Sigmoid colon (tissue), 7 donors: Measurements from ENCODE around the gene PRRT3. TPM values are rescaled to one million over a fixed set of nuclear protein-coding genes. Genes with fewer than 3 reads are reported as not detected.
A peak's percentile ranks its signal among the peaks of the same experiment; 100 is the strongest.

Source experiments
- DNase-seq: peaks from one replicate; pipeline ENCODE4 v3.0.0-alpha.2; 2019
- H3K27ac ChIP-seq, 4 donors: fragments of 200-600 bp; sonication (generic); one replicate each; pipeline ENCODE4 v1.5.1; 2016 to 2019; ENCODE audit warnings: mild to moderate bottlenecking in 1 of 4
- H3K27me3 ChIP-seq, 3 donors: fragments of 200-600 bp; sonication (generic); one replicate each; pipeline ENCODE4 v1.5.1; 2019; ENCODE audit warnings: mild to moderate bottlenecking in 1 of 3
- H3K36me3 ChIP-seq, 4 donors: fragments of 200-600 bp; sonication (generic); one replicate each; pipeline ENCODE4 v1.5.1; 2016 to 2019
- H3K4me1 ChIP-seq, 4 donors: fragments of 200-600 bp; sonication (generic); one replicate each; pipeline ENCODE4 v1.5.1; 2017 to 2019
- H3K4me3 ChIP-seq, 4 donors: fragments of 200-600 bp; sonication (generic); one replicate each; pipeline ENCODE4 v1.5.1; 2017 to 2019; ENCODE audit warnings: mild to moderate bottlenecking in 2 of 4, moderate library complexity in 1 of 4
- H3K9me3 ChIP-seq, 4 donors: fragments of 200-600 bp in 3 of 4; sonication (generic) in 3 of 4; one replicate each; pipeline versions ENCODE4 v1.5.1 to v1.6.1; 2013 to 2019
- EP300 ChIP-seq, 4 donors: sonication (generic); formaldehyde crosslinking; IDR thresholded peaks; one replicate each; pipeline ENCODE4 v1.6.1; 2017; ENCODE audit warnings: antibody characterized with exemption in 4 of 4
- POLR2A ChIP-seq, 2 donors: fragments of 450-650 bp; IDR thresholded peaks; one replicate each; pipeline ENCODE4 v1.6.1; 2016; ENCODE audit warnings: antibody characterized with exemption in 2 of 2, mild to moderate bottlenecking in 2 of 2, moderate library complexity in 2 of 2
- POLR2AphosphoS5 ChIP-seq, 4 donors: sonication (generic); formaldehyde crosslinking; IDR thresholded peaks; one replicate each; pipeline ENCODE4 v1.6.1; 2017; ENCODE audit warnings: antibody characterized with exemption in 4 of 4
- WGBS, 2 donors: extraction: QIAGEN DNeasy Blood & Tissue Kit; methylation state at CpG; one replicate each; pipeline ENCODE4 v1.1.7; 2013; 5-methylcytosine and 5-hydroxymethylcytosine counted together
- intact Hi-C: fragments of 100-400 bp; cut with DNase I; formaldehyde crosslinking; loops from one replicate; pipeline ENCODE4 v1.15.1; 2023
- polyA plus RNA-seq, 3 donors: library from polyadenylated mRNA; stranded (reverse); fragments of 200-250 nt; gene quantifications; one replicate each; pipeline ENCODE4 v1.2.3, GENCODE V29; 2013
- total RNA-seq, 4 donors: library from RNA; depleted of rRNA; stranded (reverse); fragments of >200 nt; gene quantifications; one replicate each; pipeline ENCODE4 v1.1.0, GENCODE V29; 2016
- TF ChIP-seq, protein P1 (sequence below), 4 experiments: fragments of 450-650 bp in 3 of 4; fragments of 200-600 bp in 1 of 4; IDR thresholded peaks; one replicate each; pipeline ENCODE4 v1.5.1; 2016 to 2019; ENCODE audit warnings: antibody characterized with exemption in 4 of 4, mild to moderate bottlenecking in 3 of 4, moderate library complexity in 2 of 4
- donor health status: healthy with polysubstance abuse.
- donor health status: Bipolar disorder and iron deficiency.
- donor health status: healthy.

PRRT3 gene
- total and polyA plus RNA-seq, 7 donors = 0.46 to 2.6 (median 1.5) TPM

DNA sequence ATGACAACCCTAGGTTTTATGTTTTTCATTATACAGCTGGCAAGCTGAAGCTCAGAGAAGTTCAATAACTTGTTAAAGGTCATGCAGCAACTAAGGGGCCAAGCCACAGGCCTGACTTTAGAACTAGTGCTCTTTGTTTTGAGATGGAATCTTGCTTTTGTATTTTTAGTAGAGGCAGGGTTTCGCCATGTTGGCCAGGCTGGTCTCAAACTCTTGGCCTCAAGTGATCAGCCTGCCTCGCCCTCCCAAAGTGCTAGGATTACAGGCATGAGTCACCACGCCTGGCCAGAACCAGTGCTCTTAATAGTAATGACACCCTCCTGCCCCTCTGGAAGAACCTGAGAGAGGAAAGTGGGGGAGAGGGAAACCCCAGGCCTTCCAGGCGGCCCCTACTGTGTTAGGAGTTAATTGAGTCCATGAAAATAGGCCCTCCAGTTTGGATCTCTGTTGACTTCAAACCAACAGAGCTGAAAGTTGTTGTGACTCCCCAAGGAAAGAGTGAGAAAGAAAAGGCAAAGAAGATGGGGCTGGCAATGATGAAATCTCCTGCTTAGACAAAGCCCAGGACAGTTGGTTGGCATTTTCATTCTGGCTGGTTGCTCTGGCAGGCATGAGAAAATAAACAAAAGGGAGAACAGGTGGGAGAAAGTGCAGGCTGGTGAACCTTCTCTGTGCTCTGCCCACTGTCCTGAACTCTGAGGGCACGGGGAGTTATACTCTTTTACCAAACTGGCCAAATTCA is 3.6 kb upstream of the PRRT3 start:
- DNase-seq = no peak
- Histone ChIP-seq H3K9me3 (no peaks in the 10 kb centered on the region), H3K27ac (peak overlapping the region; percentile 23 to 74 (median 56)), H3K4me3 (no peak overlapping the region), H3K36me3 (peaks cover 0 to 2% (median 0%) of the 10 kb centered on the region in 4 donors), H3K27me3 (no peaks in the 10 kb centered on the region), H3K4me1 (peaks cover 0 to 29% (median 17%) of the 10 kb centered on the region in 4 donors)
- 80 to 82% methylated on average over 5 of the region's 5 CpGs for WGBS, 2 donors
- intact Hi-C loops = no loop called here
- TF ChIP-seq EP300 (IDR thresholded peaks at IDR 0.05) (peak in 1 of 4 donors; percentile 43), POLR2A (IDR thresholded peaks at IDR 0.05) (no peak), POLR2AphosphoS5 (IDR thresholded peaks at IDR 0.05) (peak in 3 of 4 donors; percentile 37 to 75 (median 52))
- TF ChIP-seq, protein P1, sequence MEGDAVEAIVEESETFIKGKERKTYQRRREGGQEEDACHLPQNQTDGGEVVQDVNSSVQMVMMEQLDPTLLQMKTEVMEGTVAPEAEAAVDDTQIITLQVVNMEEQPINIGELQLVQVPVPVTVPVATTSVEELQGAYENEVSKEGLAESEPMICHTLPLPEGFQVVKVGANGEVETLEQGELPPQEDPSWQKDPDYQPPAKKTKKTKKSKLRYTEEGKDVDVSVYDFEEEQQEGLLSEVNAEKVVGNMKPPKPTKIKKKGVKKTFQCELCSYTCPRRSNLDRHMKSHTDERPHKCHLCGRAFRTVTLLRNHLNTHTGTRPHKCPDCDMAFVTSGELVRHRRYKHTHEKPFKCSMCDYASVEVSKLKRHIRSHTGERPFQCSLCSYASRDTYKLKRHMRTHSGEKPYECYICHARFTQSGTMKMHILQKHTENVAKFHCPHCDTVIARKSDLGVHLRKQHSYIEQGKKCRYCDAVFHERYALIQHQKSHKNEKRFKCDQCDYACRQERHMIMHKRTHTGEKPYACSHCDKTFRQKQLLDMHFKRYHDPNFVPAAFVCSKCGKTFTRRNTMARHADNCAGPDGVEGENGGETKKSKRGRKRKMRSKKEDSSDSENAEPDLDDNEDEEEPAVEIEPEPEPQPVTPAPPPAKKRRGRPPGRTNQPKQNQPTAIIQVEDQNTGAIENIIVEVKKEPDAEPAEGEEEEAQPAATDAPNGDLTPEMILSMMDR (IDR thresholded peaks at IDR 0.05) = no peak

DNA sequence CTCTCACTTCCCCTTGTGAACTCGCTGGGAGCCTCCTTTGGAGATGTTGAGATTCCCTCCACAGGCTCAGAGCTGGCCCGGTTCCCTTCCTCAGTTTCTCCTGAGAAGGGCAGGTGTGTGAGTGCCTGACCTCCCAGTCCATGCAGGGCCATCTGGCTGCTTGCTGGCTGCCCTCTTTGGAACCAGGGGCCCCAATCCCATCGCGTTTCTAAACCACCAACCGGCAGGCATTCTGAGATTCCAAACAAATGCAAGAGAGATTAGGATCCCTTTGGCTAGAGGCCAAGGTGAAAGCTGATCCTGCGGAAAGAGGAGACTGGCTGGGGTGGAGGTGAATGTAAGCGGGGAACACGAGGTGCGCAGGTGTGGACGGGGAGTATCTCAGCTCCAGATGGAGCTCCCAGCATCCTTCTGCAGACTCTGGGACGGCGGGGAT is 2.9 kb upstream of the PRRT3 start:
- intact Hi-C loops = no loop called here
- H3K9me3 ChIP-seq = no peaks in the 10 kb centered on the region
- H3K4me1 ChIP-seq = peaks cover 0 to 29% (median 17%) of the 10 kb centered on the region in 4 donors
- no peaks in the 10 kb centered on the region for H3K36me3 ChIP-seq
- DNase-seq = no peak
- H3K4me3 ChIP-seq = no peak overlapping the region
- peak overlapping the region; percentile 23 to 74 (median 50) for H3K27ac ChIP-seq
- WGBS, 2 donors = 78 to 84% methylated on average over 12 of the region's 12 CpGs
- no peaks in the 10 kb centered on the region for H3K27me3 ChIP-seq
- TF ChIP-seq, protein P1 (IDR thresholded peaks at IDR 0.05) = no peak
- TF ChIP-seq POLR2A (IDR thresholded peaks at IDR 0.05) (no peak), EP300 (IDR thresholded peaks at IDR 0.05) (no peak), POLR2AphosphoS5 (IDR thresholded peaks at IDR 0.05) (no peak)

DNA sequence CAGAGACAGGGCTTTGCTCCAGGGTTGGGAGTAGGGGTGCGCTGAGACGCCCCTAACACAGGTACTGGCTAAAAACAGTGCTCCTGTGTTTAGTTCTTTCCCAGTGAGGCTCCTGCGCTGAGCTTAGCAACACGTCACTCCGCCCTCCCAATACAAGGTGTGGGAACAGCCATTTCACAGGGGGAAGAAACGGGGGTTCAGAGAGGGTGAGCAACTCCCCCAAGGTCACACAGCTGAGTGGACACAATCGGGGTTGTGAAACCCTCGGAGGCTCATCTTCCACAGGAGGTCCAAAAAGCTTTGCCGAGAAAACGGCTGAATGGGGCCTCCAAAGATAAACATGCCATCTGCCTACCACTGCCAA is 628 bp downstream of the PRRT3 start:
- Histone ChIP-seq H3K36me3 (peaks cover 0 to 6% (median 0%) of the 10 kb centered on the region in 4 donors), H3K27ac (no peak overlapping the region), H3K4me1 (peaks cover 0 to 40% (median 30%) of the 10 kb centered on the region in 4 donors), H3K9me3 (no peaks in the 10 kb centered on the region), H3K4me3 (peak overlapping the region; percentile 35 to 65 (median 55)), H3K27me3 (no peaks in the 10 kb centered on the region)
- 26 to 46% methylated on average over 10 of the region's 10 CpGs for WGBS, 2 donors
- TF ChIP-seq POLR2A (IDR thresholded peaks at IDR 0.05) = no peak
- intact Hi-C loops = no loop called here
- no peak for DNase-seq

DNA sequence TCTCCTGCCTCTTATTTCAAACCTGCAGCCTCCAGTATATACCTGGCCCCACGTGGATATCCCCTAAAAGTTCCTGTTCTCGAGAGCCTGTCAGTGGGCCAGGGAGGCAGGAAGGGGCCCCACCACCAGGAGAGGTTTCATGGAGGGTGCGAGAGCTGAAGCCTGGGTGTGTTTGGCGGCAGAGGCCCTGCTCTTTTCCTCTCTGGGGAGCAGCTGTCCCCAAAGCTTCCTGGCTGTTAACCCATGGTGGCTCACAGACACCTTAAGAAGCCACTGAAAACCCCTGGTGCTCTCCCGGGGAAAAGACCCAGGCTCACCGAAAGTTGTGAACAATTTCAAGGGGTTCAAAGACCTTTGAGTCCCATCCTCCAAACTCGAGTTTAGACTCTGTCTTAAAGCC is 1.1 kb downstream of the PRRT3 start:
- DNase-seq = no peak
- Histone ChIP-seq H3K36me3 (peaks cover 0 to 6% (median 0%) of the 10 kb centered on the region in 4 donors), H3K27me3 (no peaks in the 10 kb centered on the region), H3K9me3 (no peaks in the 10 kb centered on the region), H3K27ac (no peak overlapping the region), H3K4me1 (peaks cover 0 to 38% (median 28%) of the 10 kb centered on the region in 4 donors), H3K4me3 (no peak overlapping the region)
- intact Hi-C loops = no loop called here
- 26 to 54% methylated on average over 7 of the region's 7 CpGs for WGBS, 2 donors
- no peak for TF ChIP-seq POLR2A (IDR thresholded peaks at IDR 0.05)
- no peak for TF ChIP-seq EP300 (IDR thresholded peaks at IDR 0.05)
- TF ChIP-seq, protein P1 (IDR thresholded peaks at IDR 0.05) = no peak
- no peak for TF ChIP-seq POLR2AphosphoS5 (IDR thresholded peaks at IDR 0.05)

DNA sequence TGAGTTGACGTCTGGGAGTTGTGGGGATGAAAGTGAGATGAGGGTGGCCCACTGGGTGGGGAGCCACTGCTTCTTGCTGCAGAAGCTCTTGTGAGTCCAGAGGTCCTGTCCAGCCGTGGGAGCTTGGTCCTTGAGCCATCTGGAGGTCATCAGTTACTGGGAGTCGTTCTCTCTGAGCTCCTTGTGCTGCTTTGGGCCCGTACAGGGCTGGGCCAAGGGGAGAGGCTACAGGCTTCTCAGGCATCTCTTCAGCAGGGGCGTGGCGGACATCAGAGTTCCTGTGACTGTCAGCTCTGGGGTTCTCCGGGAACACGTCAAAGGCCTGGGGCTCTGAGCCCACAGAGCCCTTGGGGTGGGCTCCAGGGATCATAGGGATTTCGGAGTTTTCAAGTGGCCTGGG is 2.6 kb downstream of the PRRT3 start:
- 85 to 86% methylated on average over 9 of the region's 9 CpGs for WGBS, 2 donors
- Histone ChIP-seq H3K36me3 (peaks cover 0 to 6% (median 1%) of the 10 kb centered on the region in 4 donors), H3K4me1 (peaks cover 0 to 40% (median 29%) of the 10 kb centered on the region in 4 donors), H3K4me3 (no peak overlapping the region), H3K9me3 (no peaks in the 10 kb centered on the region), H3K27me3 (no peaks in the 10 kb centered on the region), H3K27ac (no peak overlapping the region)
- TF ChIP-seq POLR2AphosphoS5 (IDR thresholded peaks at IDR 0.05) (no peak), EP300 (IDR thresholded peaks at IDR 0.05) (no peak), POLR2A (IDR thresholded peaks at IDR 0.05) (no peak)
- TF ChIP-seq, protein P1 (IDR thresholded peaks at IDR 0.05) = no peak
- no peak for DNase-seq
- intact Hi-C loops = loop anchor here (5.0 kb wide), 4 partner anchors 38 to 232 kb away; partner anchors contain the start of genes EMC3 and FANCD2
